ENCODE measurements around the gene MPIG6B. TPM values are rescaled to one million over a fixed set of nuclear protein-coding genes. Genes with fewer than 3 reads are reported as not detected.

Gene MPIG6B
- total RNA-seq, 2 experiments from 2014 or later = 0.06 TPM; not detected in 1

- POLR2A ChIA-PET = no interaction called here
- CTCF ChIA-PET = no interaction called here
Measured at GRCh38 chr6:31744422-31744821, 21.2 kb downstream of the MPIG6B start.

GRCh38 chr6:31749301-31750036 is 26.3 kb downstream of the MPIG6B start:
- CTCF ChIA-PET = interaction anchor here (1.1 kb wide), 1 partner anchor 25 kb away, joined by 3 read pairs; no protein-coding TSS in a partner anchor
- POLR2A ChIA-PET = interaction anchor here (1.3 kb wide), 1 partner anchor 10 kb away, joined by 3 read pairs; no protein-coding TSS in a partner anchor

- POLR2A ChIA-PET = interaction anchor here (1.3 kb wide), 1 partner anchor 9 kb away, joined by 3 read pairs; no protein-coding TSS in a partner anchor
- CTCF ChIA-PET = interaction anchor here (1.1 kb wide), 1 partner anchor 26 kb away, joined by 3 read pairs; no protein-coding TSS in a partner anchor
Measured at GRCh38 chr6:31750411-31751022, 27.3 kb downstream of the MPIG6B start.

- ChIA-PET CTCF (interaction anchor here (1.3 kb wide), 1 partner anchor 12 kb away, joined by 5 read pairs; no protein-coding TSS in a partner anchor), POLR2A (interaction anchor here (0.6 kb wide), 1 partner anchor 38 kb away, joined by 6 read pairs; no protein-coding TSS in a partner anchor)
Measured at GRCh38 chr6:31752739-31753319, 29.7 kb downstream of the MPIG6B start.

- CTCF ChIA-PET = interaction anchor here (1.7 kb wide), 1 partner anchor 11 kb away, joined by 8 read pairs; no protein-coding TSS in a partner anchor
- POLR2A ChIA-PET = interaction anchor here (0.9 to 1.3 kb wide), 2 partner anchors 11 to 37 kb away, joined by 3 read pairs; no protein-coding TSS in a partner anchor
Measured at GRCh38 chr6:31758281-31758680, 35.1 kb downstream of the MPIG6B start.

GRCh38 chr6:31760790-31761189 is 37.6 kb downstream of the MPIG6B start:
- POLR2A ChIA-PET = no interaction called here
- CTCF ChIA-PET = interaction anchor here (0.5 kb wide), 1 partner anchor 148 kb away, joined by 3 read pairs; no protein-coding TSS in a partner anchor

- ChIA-PET CTCF (no interaction called here), POLR2A (no interaction called here)
Measured at GRCh38 chr6:31761343-31761742, 38.2 kb downstream of the MPIG6B start.

- POLR2A ChIA-PET = no interaction called here
- CTCF ChIA-PET = interaction anchor here (0.6 kb wide), 1 partner anchor 21 kb away, joined by 3 read pairs; no protein-coding TSS in a partner anchor
Measured at GRCh38 chr6:31762356-31762755, 39.2 kb downstream of the MPIG6B start, which contains the start of gene SAPCD1. Gene SAPCD1 (plus strand): TSS chr6:31762656. CDS start chr6:31763055, 399 bp downstream.

- ChIA-PET POLR2A (no interaction called here), CTCF (no interaction called here)
Measured at GRCh38 chr6:31762878-31763618, 39.9 kb downstream of the MPIG6B start.

GRCh38 chr6:31763619-31763940 is 40.4 kb downstream of the MPIG6B start:
- CTCF ChIA-PET = no interaction called here
- POLR2A ChIA-PET = no interaction called here

- ChIA-PET CTCF (no interaction called here), POLR2A (no interaction called here)
Measured at GRCh38 chr6:31764198-31764597, 41.0 kb downstream of the MPIG6B start.

- CTCF ChIA-PET = interaction anchor here (1.1 to 1.2 kb wide), 2 partner anchors 26 to 36 kb away, joined by 3 read pairs; no protein-coding TSS in a partner anchor
- POLR2A ChIA-PET = no interaction called here
Measured at GRCh38 chr6:31765559-31765909, 42.4 kb downstream of the MPIG6B start.

- ChIA-PET POLR2A (interaction anchor here (0.5 kb wide), 1 partner anchor 29 kb away, joined by 6 read pairs; no protein-coding TSS in a partner anchor), CTCF (interaction anchor here (1.2 kb wide), 1 partner anchor 25 kb away, joined by 3 read pairs; no protein-coding TSS in a partner anchor)
Measured at GRCh38 chr6:31765910-31766794, 43.0 kb downstream of the MPIG6B start.

- POLR2A ChIA-PET = no interaction called here
- CTCF ChIA-PET = interaction anchor here (1.1 kb wide), 1 partner anchor 59 kb away, joined by 4 read pairs; no protein-coding TSS in a partner anchor
Measured at GRCh38 chr6:31767096-31767645, 44.0 kb downstream of the MPIG6B start.

- CTCF ChIA-PET = interaction anchor here (0.5 to 3.6 kb wide), 7 partner anchors 10 to 106 kb away, joined by 3 to 23 read pairs (median 9); partner anchors contain the start of genes CLIC1, LY6G5C and MSH5
- POLR2A ChIA-PET = interaction anchor here (1.1 kb wide), 1 partner anchor 11 kb away, joined by 3 read pairs; no protein-coding TSS in a partner anchor
Measured at GRCh38 chr6:31768363-31769257, 45.4 kb downstream of the MPIG6B start.

- ChIA-PET CTCF (interaction anchor here (0.7 to 3.6 kb wide), 16 partner anchors 11 to 211 kb away, joined by 3 to 23 read pairs (median 6); partner anchors contain the start of genes CLIC1, DDAH2, HSPA1B and LY6G5C), POLR2A (interaction anchor here (0.7 to 1.1 kb wide), 4 partner anchors 9 to 37 kb away, joined by 3 to 4 read pairs (median 3); partner anchors contain the start of gene LSM2)
Measured at GRCh38 chr6:31769684-31770371, 46.7 kb downstream of the MPIG6B start.

Measured in activated CD8-positive, alpha-beta memory T cell treated with anti-CD3 and anti-CD28 coated beads for 36 hours (primary cell).